ENCODE results near the gene S100Z. TPM values are rescaled to one million over a fixed set of nuclear protein-coding genes. Genes with fewer than 3 reads are reported as not detected.

S100Z gene
- total RNA-seq, 1 experiment from 2014 or later: not detected

DNA sequence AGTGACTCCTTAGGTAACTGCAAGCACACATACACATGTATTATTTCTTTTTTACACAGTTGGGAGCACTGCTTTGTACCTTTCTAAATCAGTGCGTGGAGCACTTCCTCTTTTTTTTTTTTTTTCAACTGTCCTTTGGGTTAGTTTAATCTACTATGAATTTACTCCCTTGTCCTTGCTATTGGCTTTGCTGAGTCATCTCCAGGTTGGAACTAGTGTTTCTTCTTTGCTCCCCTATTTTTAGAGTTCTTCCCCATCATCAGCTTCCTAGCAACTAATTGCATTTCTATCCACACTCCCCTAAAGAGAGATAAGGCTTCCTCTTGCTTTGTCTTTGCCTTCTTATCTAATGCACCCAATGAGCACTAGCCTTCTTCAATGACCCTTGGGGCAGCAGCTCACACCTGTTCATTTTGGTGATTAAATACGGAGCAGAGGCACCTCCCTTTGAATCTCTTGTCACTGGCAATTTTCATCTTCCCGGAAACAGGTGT lies 24.3 kb downstream of the S100Z start:
- TF ChIP-seq TCF7L2 (IDR thresholded peaks at IDR 0.05; ENCODE audit: low read depth, low read length): no peak
- TF ChIP-seq, protein P1, sequence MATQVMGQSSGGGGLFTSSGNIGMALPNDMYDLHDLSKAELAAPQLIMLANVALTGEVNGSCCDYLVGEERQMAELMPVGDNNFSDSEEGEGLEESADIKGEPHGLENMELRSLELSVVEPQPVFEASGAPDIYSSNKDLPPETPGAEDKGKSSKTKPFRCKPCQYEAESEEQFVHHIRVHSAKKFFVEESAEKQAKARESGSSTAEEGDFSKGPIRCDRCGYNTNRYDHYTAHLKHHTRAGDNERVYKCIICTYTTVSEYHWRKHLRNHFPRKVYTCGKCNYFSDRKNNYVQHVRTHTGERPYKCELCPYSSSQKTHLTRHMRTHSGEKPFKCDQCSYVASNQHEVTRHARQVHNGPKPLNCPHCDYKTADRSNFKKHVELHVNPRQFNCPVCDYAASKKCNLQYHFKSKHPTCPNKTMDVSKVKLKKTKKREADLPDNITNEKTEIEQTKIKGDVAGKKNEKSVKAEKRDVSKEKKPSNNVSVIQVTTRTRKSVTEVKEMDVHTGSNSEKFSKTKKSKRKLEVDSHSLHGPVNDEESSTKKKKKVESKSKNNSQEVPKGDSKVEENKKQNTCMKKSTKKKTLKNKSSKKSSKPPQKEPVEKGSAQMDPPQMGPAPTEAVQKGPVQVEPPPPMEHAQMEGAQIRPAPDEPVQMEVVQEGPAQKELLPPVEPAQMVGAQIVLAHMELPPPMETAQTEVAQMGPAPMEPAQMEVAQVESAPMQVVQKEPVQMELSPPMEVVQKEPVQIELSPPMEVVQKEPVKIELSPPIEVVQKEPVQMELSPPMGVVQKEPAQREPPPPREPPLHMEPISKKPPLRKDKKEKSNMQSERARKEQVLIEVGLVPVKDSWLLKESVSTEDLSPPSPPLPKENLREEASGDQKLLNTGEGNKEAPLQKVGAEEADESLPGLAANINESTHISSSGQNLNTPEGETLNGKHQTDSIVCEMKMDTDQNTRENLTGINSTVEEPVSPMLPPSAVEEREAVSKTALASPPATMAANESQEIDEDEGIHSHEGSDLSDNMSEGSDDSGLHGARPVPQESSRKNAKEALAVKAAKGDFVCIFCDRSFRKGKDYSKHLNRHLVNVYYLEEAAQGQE (IDR thresholded peaks at IDR 0.05; ENCODE audit: insufficient read depth in 1 of 2, low read depth in 2 of 2, low read length in 1 of 2): no peak
- no peak for TF ChIP-seq POLR2AphosphoS5 (IDR thresholded peaks at IDR 0.05; ENCODE audit: low read depth, low read length)
- no peaks in the 10 kb centered on the region for H3K36me3 ChIP-seq (ENCODE audit: control insufficient read depth, insufficient read depth, low read length)
- H3K4me3 ChIP-seq (ENCODE audit: low read depth in 2 of 2, low read length in 2 of 2): no peak overlapping the region
- H3K4me1 ChIP-seq (ENCODE audit: control insufficient read depth, insufficient read depth, low read length): peaks cover 8% of the 10 kb centered on the region
- no peak for DNase-seq (ENCODE audit: low read depth, low spot score)
- POLR2A ChIA-PET: no interaction called here
- H3K9me3 ChIP-seq (ENCODE audit: control insufficient read depth, insufficient read depth, low read depth, low read length): no peaks in the 10 kb centered on the region
- no peak overlapping the region for H3K27ac ChIP-seq (ENCODE audit: low read length)
- no TSS peak for BruUV-seq (replicated peaks)
- ATAC-seq: no peak
- CTCF ChIA-PET: interaction anchor here (0.5 kb wide), 1 partner anchor 161 kb away, joined by 5 read pairs; no protein-coding TSS in a partner anchor
- in situ Hi-C loops (cut with HindIII; ENCODE audit: low pct_unique_long_range_greater_than_20kb, low sequenced_read_pairs) (no loop called here), intact Hi-C loops (cut with micrococcal nuclease; ENCODE audit: unreplicated experiment) (no loop called here)
- H3K27me3 ChIP-seq (ENCODE audit: control insufficient read depth, insufficient read depth, low read length): no peaks in the 10 kb centered on the region

DNA sequence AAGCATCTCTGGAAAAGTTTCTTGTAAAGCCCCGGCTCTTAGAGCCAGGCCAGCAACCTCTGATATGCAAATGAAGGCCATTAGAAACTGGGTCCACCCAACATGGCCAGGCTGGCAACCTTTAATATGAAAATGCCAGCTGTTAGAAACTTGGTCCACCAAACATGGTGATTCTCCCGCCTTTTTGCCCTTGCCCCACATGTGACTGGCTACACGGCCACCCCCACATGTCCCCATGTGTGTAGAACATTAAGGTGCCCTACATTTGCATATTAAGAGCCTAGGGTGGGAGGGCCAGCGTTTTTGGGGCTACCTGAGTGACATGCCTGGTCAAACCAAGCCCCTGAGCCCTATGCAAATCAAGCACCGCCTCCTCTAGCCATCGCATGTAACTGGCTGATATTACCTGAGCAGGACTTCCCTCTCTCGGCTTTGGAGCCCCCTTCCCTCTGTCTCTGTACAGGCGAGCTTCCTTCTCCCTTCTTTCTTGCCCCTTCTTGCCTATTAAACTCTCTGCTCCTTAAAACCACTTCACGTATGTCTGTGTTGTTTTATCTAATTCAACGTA lies 39.0 kb downstream of the S100Z start:
- H3K36me3 ChIP-seq (ENCODE audit: control insufficient read depth, insufficient read depth, low read length): no peaks in the 10 kb centered on the region
- ChIA-PET POLR2A (no interaction called here), CTCF (no interaction called here)
- H3K4me3 ChIP-seq (ENCODE audit: low read depth in 2 of 2, low read length in 2 of 2): no peak overlapping the region
- TF ChIP-seq TCF7L2 (IDR thresholded peaks at IDR 0.05; ENCODE audit: low read depth, low read length) (no peak), POLR2AphosphoS5 (IDR thresholded peaks at IDR 0.05; ENCODE audit: low read depth, low read length) (no peak), SIN3A (IDR thresholded peaks at IDR 0.05; ENCODE audit: borderline replicate concordance, insufficient read depth, low read depth, low read length) (no peak)
- TF ChIP-seq, protein P2, sequence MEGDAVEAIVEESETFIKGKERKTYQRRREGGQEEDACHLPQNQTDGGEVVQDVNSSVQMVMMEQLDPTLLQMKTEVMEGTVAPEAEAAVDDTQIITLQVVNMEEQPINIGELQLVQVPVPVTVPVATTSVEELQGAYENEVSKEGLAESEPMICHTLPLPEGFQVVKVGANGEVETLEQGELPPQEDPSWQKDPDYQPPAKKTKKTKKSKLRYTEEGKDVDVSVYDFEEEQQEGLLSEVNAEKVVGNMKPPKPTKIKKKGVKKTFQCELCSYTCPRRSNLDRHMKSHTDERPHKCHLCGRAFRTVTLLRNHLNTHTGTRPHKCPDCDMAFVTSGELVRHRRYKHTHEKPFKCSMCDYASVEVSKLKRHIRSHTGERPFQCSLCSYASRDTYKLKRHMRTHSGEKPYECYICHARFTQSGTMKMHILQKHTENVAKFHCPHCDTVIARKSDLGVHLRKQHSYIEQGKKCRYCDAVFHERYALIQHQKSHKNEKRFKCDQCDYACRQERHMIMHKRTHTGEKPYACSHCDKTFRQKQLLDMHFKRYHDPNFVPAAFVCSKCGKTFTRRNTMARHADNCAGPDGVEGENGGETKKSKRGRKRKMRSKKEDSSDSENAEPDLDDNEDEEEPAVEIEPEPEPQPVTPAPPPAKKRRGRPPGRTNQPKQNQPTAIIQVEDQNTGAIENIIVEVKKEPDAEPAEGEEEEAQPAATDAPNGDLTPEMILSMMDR (IDR thresholded peaks at IDR 0.05): no peak
- TF ChIP-seq, protein P1 (IDR thresholded peaks at IDR 0.05; ENCODE audit: insufficient read depth in 1 of 2, low read depth in 2 of 2, low read length in 1 of 2): no peak
- H3K27ac ChIP-seq (ENCODE audit: low read length): no peak overlapping the region
- H3K9me3 ChIP-seq (ENCODE audit: control insufficient read depth, insufficient read depth, low read depth, low read length): no peaks in the 10 kb centered on the region
- H3K4me1 ChIP-seq (ENCODE audit: control insufficient read depth, insufficient read depth, low read length): no peaks in the 10 kb centered on the region
- in situ Hi-C loops (cut with HindIII; ENCODE audit: low pct_unique_long_range_greater_than_20kb, low sequenced_read_pairs) (no loop called here), intact Hi-C loops (cut with micrococcal nuclease; ENCODE audit: unreplicated experiment) (no loop called here)
- no peak for ATAC-seq
- BruUV-seq (replicated peaks): no TSS peak
- H3K27me3 ChIP-seq (ENCODE audit: control insufficient read depth, insufficient read depth, low read length): 0 out of 2 replicates have a peak, but pooled peaks cover 8% of the 10 kb centered on the region
- DNase-seq (ENCODE audit: low read depth, low spot score): no peak

Data from Panc1 (cell line).